Measurements from ENCODE around the gene KMT5C.
A peak's percentile ranks its signal among the peaks of the same experiment; 100 is the strongest.

Gene KMT5C

DNA sequence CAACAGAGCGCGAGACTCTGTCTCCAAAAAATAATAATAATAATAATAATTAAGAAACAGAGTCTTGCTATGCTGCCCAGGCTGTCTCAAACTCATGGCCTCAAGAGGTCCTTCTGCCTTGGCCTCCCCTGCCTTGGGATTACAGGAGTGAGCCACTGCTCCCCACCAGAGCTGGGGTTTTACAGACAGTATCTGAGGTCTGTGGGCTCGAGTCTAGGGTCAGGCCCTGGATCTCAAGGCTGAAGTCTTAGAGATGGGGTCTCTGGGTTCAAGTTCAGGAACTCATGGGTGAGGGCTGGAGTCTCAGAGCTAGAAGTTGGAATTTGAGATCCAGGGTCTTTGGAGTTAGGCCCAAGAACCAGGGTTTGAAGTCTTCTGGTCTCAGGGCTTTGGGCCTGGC, 27.1 kb downstream of the KMT5C start:
- DNase-seq (ENCODE audit: low read depth in 2 of 2): no peak

DNA sequence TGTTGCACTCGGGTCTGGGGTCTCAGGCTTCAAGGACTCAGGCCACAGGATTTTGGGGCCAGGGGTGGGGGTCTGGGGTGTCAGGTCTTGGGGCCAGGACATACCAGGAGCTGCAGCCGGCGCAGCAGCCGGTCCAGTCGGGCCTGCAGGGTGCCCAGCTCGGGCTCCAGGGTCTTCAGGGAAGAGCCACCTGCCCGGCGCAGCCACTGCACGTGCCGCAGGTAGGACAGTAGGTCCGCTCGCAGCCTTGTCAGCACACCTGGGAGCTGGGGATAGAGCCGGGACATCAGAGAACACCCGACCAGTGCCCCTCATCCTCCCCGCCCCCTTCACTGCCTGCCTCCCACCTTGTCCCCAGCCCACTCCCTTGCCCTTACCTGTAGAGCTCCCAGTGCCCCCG, 28.4 kb downstream of the KMT5C start:
- no peak for DNase-seq (ENCODE audit: low read depth in 2 of 2)

- no peak for DNase-seq (ENCODE audit: low read depth in 2 of 2)
These were observed 29.3 kb downstream of the KMT5C start for GRCh38 chr19:55368701-55369563.

GRCh38 chr19:55369653-55370304, 30.1 kb downstream of the KMT5C start:
- DNase-seq (ENCODE audit: low read depth in 2 of 2): no peak

DNA sequence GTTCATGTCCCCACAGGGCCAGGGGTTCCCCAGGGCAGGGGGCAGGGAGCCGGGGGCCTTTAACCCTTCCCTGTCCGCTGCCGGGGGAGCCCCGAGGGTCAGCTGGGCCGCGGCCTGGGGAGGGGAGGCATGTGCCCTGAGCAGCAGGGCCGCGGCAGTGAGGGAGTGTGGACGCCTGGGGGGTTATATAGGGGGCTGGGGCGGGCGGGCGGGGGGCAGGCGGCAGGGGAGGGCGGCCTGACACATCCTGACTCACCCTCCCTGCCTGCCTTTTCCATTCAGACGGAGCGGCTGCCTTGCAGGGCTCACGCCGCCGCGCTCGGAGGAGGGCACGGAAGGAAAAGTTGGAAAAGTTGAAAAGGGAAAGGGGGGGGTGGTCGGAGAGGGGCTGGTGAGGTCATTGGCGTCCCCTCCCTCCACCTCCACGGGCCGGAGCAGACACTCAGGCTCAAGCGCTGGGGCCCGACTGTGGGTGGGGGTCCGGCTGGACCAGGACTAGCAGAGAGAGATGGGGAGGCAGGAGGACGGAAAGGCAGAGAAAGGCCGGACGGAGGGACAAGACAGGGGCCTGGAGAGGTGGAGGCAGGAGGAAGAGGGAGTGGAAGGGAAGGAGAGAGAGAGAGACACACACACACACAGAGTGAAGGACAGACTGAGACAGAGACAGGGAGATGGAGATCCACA, 30.8 kb downstream of the KMT5C start, which contains the start of gene IL11:
Gene IL11 (minus strand): TSS at position 159 of the 684 bp plus-strand sequence. CDS start 153 bp downstream, at position 6.
- no peak for DNase-seq (ENCODE audit: low read depth in 2 of 2)

- DNase-seq (ENCODE audit: low read depth in 2 of 2): no peak
These were observed 32.8 kb downstream of the KMT5C start for GRCh38 chr19:55372316-55373081.

GRCh38 chr19:55373306-55373992, 33.8 kb downstream of the KMT5C start:
- no peak for DNase-seq (ENCODE audit: low read depth in 2 of 2)

- DNase-seq (ENCODE audit: low read depth in 2 of 2): no peak
These were observed 34.5 kb downstream of the KMT5C start for GRCh38 chr19:55373993-55374757.

GRCh38 chr19:55376241-55376933, 36.7 kb downstream of the KMT5C start, which contains the start of gene TMEM190:
Gene TMEM190 (plus strand): TSS chr19:55376826. CDS start chr19:55376854, 28 bp downstream.
- no peak for DNase-seq (ENCODE audit: low read depth in 2 of 2)

- no peak for DNase-seq (ENCODE audit: low read depth in 2 of 2)
These were observed 37.9 kb downstream of the KMT5C start for GRCh38 chr19:55377356-55378131.

DNA sequence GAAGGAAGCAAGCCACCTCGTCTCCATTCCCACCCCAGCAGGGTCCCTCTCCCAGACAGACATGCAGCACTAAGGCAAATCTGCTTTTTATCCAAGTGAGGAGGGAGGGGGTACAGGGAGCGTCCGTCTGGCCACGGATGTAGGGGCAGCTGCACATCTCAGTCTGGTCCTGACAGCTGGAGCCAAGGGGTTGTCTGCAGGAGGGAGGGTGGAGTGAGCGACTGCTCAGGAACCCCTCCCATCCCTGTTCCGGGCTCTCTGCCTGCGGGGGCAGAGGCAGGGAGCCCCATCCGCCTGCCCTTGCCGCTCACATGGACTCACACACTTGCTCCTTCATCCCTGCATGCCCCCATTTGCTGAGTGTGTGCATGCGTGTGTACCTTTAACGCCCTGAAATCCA, 39.5 kb downstream of the KMT5C start:
- DNase-seq (ENCODE audit: low read depth in 2 of 2): no peak

- DNase-seq (ENCODE audit: low read depth in 2 of 2): no peak
These were observed 42.3 kb downstream of the KMT5C start for GRCh38 chr19:55382013-55382412.

DNA sequence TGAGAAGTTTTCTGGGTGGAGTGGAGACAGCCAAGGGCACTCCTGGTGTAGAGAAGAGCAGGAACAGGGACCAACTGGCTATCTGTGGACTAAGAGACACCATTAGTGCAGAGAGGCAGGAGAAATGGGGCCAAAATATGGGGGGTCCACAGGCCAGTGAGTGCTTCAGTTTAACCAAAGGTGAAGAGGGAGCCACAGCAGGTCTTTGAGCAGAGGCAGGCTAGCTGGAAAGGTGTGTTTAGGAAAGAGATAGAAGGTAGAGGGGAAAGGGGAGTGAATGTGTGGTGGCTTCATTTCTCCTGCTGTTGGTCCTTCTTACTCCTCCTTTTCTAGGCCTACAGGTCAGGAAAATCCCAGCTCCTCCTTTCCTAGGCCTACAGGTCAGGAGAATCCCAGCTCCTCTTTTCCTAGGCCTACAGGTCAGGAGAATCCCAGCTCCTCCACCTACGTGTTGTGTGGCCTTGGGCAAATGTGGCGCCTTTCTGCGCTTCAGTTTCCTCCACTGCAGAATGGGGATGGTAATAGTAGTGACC, 42.9 kb downstream of the KMT5C start:
- no peak for DNase-seq (ENCODE audit: low read depth in 2 of 2)

DNA sequence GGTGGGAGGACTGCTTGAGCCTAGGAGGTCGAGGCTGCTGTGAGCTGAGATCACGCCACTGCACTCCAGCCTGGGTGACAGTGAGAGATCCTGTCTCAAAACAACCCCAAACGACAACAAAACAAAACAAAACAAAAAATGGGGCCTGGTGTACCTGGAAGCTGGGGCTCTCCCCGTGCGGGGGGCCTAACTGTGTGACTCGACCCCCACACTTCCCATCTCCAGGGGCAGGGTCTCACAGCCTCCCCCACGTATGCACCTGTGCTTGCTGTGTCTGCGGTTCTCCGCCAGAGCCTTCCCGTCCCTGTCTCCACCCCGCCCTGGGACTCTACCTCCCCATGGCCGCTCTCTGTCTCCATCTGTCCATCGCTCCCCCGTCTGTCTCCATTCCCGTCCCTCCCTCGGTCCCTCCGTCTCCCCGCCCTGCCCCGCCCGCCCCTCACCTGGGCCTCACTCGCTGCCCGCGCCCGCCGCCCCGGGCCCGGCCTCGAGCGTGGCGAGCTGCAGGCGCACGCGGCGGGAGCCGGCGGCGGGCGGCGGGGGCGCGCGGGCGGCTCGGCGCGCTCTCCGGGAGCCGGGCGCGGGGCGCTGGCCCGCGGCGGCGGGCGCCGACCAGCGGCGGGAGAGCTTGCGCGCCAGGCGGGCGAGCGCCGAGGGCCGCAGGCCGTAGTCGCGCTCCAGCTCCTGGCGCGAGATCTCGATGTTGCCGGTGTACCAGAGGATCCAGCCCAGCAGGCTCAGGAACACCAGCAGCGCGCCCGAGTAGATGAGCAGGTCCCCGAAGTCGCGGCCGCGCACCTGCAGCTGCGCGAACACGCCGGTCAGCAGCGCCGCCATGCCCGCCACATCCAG, 43.8 kb downstream of the KMT5C start:
- DNase-seq (ENCODE audit: low read depth in 2 of 2): no peak

- no peak for DNase-seq (ENCODE audit: low read depth in 2 of 2)
These were observed 44.6 kb downstream of the KMT5C start, which contains the start of gene TMEM238 for GRCh38 chr19:55384131-55384919. Gene TMEM238 (minus strand): TSS chr19:55384292. CDS start chr19:55384259, 33 bp downstream.

GRCh38 chr19:55384920-55385723, 45.4 kb downstream of the KMT5C start:
- peak; percentile 89 to 97 for DNase-seq (ENCODE audit: low read depth in 2 of 2)

Data from stimulated activated CD4-positive, alpha-beta T cell treated with anti-CD3 and anti-CD28 coated beads, Interleukin-15, amount 100 ng/mL, for 48 hours (primary cell).